ENCODE data around the gene PRRG2. TPM values are rescaled to one million over a fixed set of nuclear protein-coding genes. Genes with fewer than 3 reads are reported as not detected.

PRRG2 gene
- polyA plus RNA-seq, 3 donors = 0.49 TPM; not detected in 2

DNA sequence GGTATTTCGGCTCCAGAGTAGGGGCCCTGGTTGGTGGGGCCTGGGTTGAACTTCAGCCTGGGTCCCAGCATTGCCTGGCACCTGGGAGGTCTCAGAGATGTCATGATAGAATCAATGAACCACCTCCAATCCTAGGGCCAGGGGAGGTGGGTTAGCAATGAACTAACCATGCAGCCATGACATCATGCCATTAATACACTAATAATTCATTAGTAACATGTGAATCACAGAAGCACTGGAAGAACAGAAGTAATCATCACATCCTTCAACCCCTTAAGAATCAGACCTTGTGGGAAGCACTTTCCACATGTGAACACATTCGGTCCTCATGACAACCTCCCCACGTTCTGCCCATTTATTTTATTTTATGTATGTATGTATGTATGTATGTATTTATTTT lies 7.7 kb upstream of the PRRG2 start:
- H3K4me1 ChIP-seq (ENCODE audit: control insufficient read depth in 1 of 2, insufficient read depth in 2 of 2, low read length in 2 of 2) = peaks cover 0 to 5% of the 10 kb centered on the region in 2 donors
- H3K27ac Mint-ChIP-seq = no peak overlapping the region

DNA sequence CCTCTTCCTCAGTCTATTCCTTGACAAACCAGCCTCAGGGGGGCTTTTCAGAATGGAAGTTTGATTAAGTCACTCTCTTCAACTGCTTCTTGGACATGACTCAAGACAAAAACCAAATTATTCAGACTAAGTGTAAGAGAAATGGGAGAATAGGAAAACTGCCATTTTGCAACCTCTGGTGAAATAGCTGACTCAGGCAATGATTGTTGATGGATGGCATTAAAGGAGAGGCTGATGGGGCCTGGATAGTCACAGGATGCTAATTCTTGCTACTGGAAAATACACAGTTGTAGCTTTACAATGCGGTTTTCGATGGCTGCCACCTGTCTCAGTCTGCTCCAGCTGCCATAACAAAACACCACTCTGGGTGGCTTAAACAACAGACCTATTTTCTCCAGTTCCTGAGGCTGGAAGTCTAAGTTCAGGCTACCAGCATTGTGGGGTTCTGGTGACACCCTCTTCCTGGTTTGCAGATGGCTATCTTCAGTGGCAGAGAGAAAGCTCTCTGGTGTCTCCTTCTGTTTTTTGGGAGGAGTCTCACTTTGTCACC lies 6.8 kb upstream of the PRRG2 start:
- WGBS (ENCODE audit: insufficient coverage) = no CpG with 5 or more reads among the region's 2 CpGs
- Mint-ChIP-seq H3K27ac (no peak overlapping the region), H3K36me3 (peaks cover 22 to 43% of the 10 kb centered on the region in 2 donors), H3K27me3 (ENCODE audit: low read depth in 3 of 3) (no peaks in the 10 kb centered on the region), H3K4me3 (no peak overlapping the region), H3K9me3 (no peaks in the 10 kb centered on the region), H3K4me1 (peaks cover 16% of the 10 kb centered on the region)
- H3K27ac ChIP-seq (ENCODE audit: low read depth in 1 of 2, low read length in 2 of 2) = no peak overlapping the region
- H3K36me3 ChIP-seq (replicated peaks in 1 of 2; ENCODE audit: control insufficient read depth in 1 of 2, insufficient read depth in 2 of 2, low read length in 2 of 2) = peaks cover 16 to 40% of the 10 kb centered on the region in 2 donors
- peaks cover 1 to 8% of the 10 kb centered on the region in 2 donors for H3K4me1 ChIP-seq (ENCODE audit: control insufficient read depth in 1 of 2, insufficient read depth in 2 of 2, low read length in 2 of 2)
- no peaks in the 10 kb centered on the region for H3K27me3 ChIP-seq (ENCODE audit: control insufficient read depth in 2 of 2, insufficient read depth in 2 of 2, low read length in 2 of 2)
- intact Hi-C loops (cut with micrococcal nuclease) = no loop called here
- H3K4me3 ChIP-seq (replicated peaks in 1 of 3; ENCODE audit: low read depth in 2 of 3, low read length in 3 of 3) = no peak overlapping the region
- DNase-seq = no peak
- TF ChIP-seq, protein P1, sequence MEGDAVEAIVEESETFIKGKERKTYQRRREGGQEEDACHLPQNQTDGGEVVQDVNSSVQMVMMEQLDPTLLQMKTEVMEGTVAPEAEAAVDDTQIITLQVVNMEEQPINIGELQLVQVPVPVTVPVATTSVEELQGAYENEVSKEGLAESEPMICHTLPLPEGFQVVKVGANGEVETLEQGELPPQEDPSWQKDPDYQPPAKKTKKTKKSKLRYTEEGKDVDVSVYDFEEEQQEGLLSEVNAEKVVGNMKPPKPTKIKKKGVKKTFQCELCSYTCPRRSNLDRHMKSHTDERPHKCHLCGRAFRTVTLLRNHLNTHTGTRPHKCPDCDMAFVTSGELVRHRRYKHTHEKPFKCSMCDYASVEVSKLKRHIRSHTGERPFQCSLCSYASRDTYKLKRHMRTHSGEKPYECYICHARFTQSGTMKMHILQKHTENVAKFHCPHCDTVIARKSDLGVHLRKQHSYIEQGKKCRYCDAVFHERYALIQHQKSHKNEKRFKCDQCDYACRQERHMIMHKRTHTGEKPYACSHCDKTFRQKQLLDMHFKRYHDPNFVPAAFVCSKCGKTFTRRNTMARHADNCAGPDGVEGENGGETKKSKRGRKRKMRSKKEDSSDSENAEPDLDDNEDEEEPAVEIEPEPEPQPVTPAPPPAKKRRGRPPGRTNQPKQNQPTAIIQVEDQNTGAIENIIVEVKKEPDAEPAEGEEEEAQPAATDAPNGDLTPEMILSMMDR (IDR thresholded peaks at IDR 0.05) = no peak
- no peak overlapping the region for H2AFZ ChIP-seq (ENCODE audit: insufficient read depth, low read depth, low read length, poor library complexity, severe bottlenecking)
- no peak overlapping the region for H3K9ac ChIP-seq (ENCODE audit: insufficient read depth, low read length, poor library complexity, severe bottlenecking)
- peaks cover 71% of the 10 kb centered on the region for H3K79me2 ChIP-seq (ENCODE audit: insufficient read depth, low read length)
- no peaks in the 10 kb centered on the region for H3K9me3 ChIP-seq (replicated peaks in 1 of 2; ENCODE audit: control insufficient read depth in 1 of 2, insufficient read depth in 1 of 2, low read length in 2 of 2)
- peaks cover 51% of the 10 kb centered on the region for H4K20me1 ChIP-seq (ENCODE audit: insufficient read depth, low read length)
- no peak overlapping the region for H3K4me2 ChIP-seq (replicated peaks; ENCODE audit: extremely low read depth, low read length, poor library complexity, severe bottlenecking)

More for the DNA sequence above, 7.7 kb upstream of the PRRG2 start:
- Mint-ChIP-seq H3K9me3 (no peaks in the 10 kb centered on the region), H3K4me3 (no peak overlapping the region), H3K4me1 (peaks cover 14% of the 10 kb centered on the region), H3K36me3 (peaks cover 22 to 40% of the 10 kb centered on the region in 2 donors), H3K27me3 (ENCODE audit: low read depth in 3 of 3) (no peaks in the 10 kb centered on the region)
- intact Hi-C loops (cut with micrococcal nuclease) = no loop called here
- Histone ChIP-seq H3K27me3 (ENCODE audit: control insufficient read depth in 2 of 2, insufficient read depth in 2 of 2, low read length in 2 of 2) (no peaks in the 10 kb centered on the region), H3K9ac (ENCODE audit: insufficient read depth, low read length, poor library complexity, severe bottlenecking) (peak overlapping the region; percentile 15), H3K79me2 (ENCODE audit: insufficient read depth, low read length) (peaks cover 68% of the 10 kb centered on the region), H3K4me3 (replicated peaks in 1 of 3; ENCODE audit: low read depth in 2 of 3, low read length in 3 of 3) (no peak overlapping the region), H3K27ac (ENCODE audit: low read depth in 1 of 2, low read length in 2 of 2) (no peak overlapping the region), H3K9me3 (replicated peaks in 1 of 2; ENCODE audit: control insufficient read depth in 1 of 2, insufficient read depth in 1 of 2, low read length in 2 of 2) (no peaks in the 10 kb centered on the region), H2AFZ (ENCODE audit: insufficient read depth, low read depth, low read length, poor library complexity, severe bottlenecking) (no peak overlapping the region), H4K20me1 (ENCODE audit: insufficient read depth, low read length) (peaks cover 53% of the 10 kb centered on the region), H3K36me3 (replicated peaks in 1 of 2; ENCODE audit: control insufficient read depth in 1 of 2, insufficient read depth in 2 of 2, low read length in 2 of 2) (peaks cover 16 to 40% of the 10 kb centered on the region in 2 donors), H3K4me2 (replicated peaks; ENCODE audit: extremely low read depth, low read length, poor library complexity, severe bottlenecking) (no peak overlapping the region)
- WGBS (ENCODE audit: insufficient coverage) = no CpG with 5 or more reads among the region's 3 CpGs
- TF ChIP-seq, protein P1 (IDR thresholded peaks at IDR 0.05) = no peak
- no peak for DNase-seq
